SK-N-SH (cell line): ENCODE data around the gene ACSL1. TPM values are rescaled to one million over a fixed set of nuclear protein-coding genes. Genes with fewer than 3 reads are reported as not detected.

Source experiments
- CTCF ChIA-PET: fragments of 300-600, 350-600 bp; formaldehyde crosslinking; extraction: SDS; loops from one replicate; lab custom pipeline; 2021; lab: Yijun Ruan, JAX
- POLR2A ChIA-PET: fragments of 350-600 bp; sonication (Branson Sonifier 250); formaldehyde crosslinking; extraction: SDS; loops from one replicate; lab custom pipeline; 2020; ENCODE audit warnings: antibody characterized with exemption, inconsistent platforms; lab: Yijun Ruan, JAX
- DNase-seq: peaks from one replicate; pipeline ENCODE4 v3.0.0; 2012
- H2AFZ ChIP-seq: fragments of 200-600 bp; sonication (generic); 2 replicates; pipeline ENCODE4 v1.8.1; 2016; ENCODE audit warnings: antibody characterized with exemption, mild to moderate bottlenecking, low read depth
- H3F3A ChIP-seq: fragments of 200-600 bp; sonication (generic); replicated peaks from 2 replicates; pipeline ENCODE3; 2016; ENCODE audit warnings: antibody characterized with exemption, mild to moderate bottlenecking; ENCODE audit not compliant: insufficient read depth
- H3K27ac ChIP-seq, 2 experiments: fragments of 200-500 bp in 1 of 2; fragments of 200-600 bp in 1 of 2; sonication (Bioruptor generic) in 1 of 2; sonication (generic), shearing (Covaris generic) in 1 of 2; 2 replicates each; pipeline versions ENCODE4 v1.5.1 to v1.6.1; 2014 to 2016; ENCODE audit warnings: low read depth in 2 of 2, inconsistent platforms in 1 of 2, low read length in 1 of 2, mild to moderate bottlenecking in 1 of 2, mixed read lengths in 1 of 2
- H3K27me3 ChIP-seq: fragments of 200-600 bp; sonication (generic), shearing (Covaris generic); 2 replicates; pipeline ENCODE4 v1.6.1; 2016; ENCODE audit warnings: mixed run types; ENCODE audit not compliant: insufficient read depth
- H3K36me3 ChIP-seq, 2 experiments: fragments of 200-500 bp in 1 of 2; fragments of 200-600 bp in 1 of 2; sonication (Bioruptor generic) in 1 of 2; sonication (generic) in 1 of 2; replicated peaks in 1 of 2; 2 replicates each; pipeline versions ENCODE3 to v1.5.1; 2014 to 2016; ENCODE audit warnings: low read length in 1 of 2, mild to moderate bottlenecking in 1 of 2; ENCODE audit not compliant: insufficient read depth in 2 of 2, control insufficient read depth in 1 of 2
- H3K4me1 ChIP-seq, 2 experiments: fragments of 200-500 bp in 1 of 2; fragments of 200-600 bp in 1 of 2; sonication (Bioruptor generic) in 1 of 2; sonication (generic), shearing (Covaris generic) in 1 of 2; 2 replicates each; pipeline versions ENCODE4 v1.5.1 to v1.6.1; 2014 to 2016; ENCODE audit warnings: low read depth in 1 of 2, low read length in 1 of 2, mixed run types in 1 of 2; ENCODE audit not compliant: insufficient read depth in 2 of 2, control insufficient read depth in 1 of 2
- H3K4me2 ChIP-seq: fragments of 200-600 bp; sonication (generic), shearing (Covaris generic); 2 replicates; pipeline ENCODE4 v1.6.1; 2017; ENCODE audit warnings: mixed run types
- H3K4me3 ChIP-seq, 2 experiments: fragments of 200-500 bp in 1 of 2; fragments of 200-600 bp in 1 of 2; sonication (Bioruptor generic) in 1 of 2; sonication (generic), shearing (Covaris generic) in 1 of 2; 2 replicates each; pipeline versions ENCODE4 v1.5.1 to v1.8.1; 2014 to 2016; ENCODE audit warnings: low read depth in 2 of 2, inconsistent platforms in 1 of 2, low read length in 1 of 2, mild to moderate bottlenecking in 1 of 2, mixed read lengths in 1 of 2, moderate library complexity in 1 of 2
- H3K79me2 ChIP-seq: fragments of 200-600 bp; sonication (generic); 2 replicates; pipeline ENCODE4 v1.8.1; 2017; ENCODE audit warnings: mild to moderate bottlenecking; ENCODE audit not compliant: insufficient read depth
- H3K9ac ChIP-seq: fragments of 200-600 bp; sonication (generic); 2 replicates; pipeline ENCODE4 v1.6.1; 2017; ENCODE audit warnings: mixed run types
- H3K9me2 ChIP-seq: fragments of 200-600 bp; sonication (generic); 2 replicates; pipeline ENCODE4 v1.6.1; 2017; ENCODE audit warnings: mixed run types
- H3K9me3 ChIP-seq: fragments of 200-600 bp; sonication (generic); 2 replicates; pipeline ENCODE4 v1.6.1; 2017; ENCODE audit warnings: mixed run types, mild to moderate bottlenecking, moderate library complexity
- H4K20me1 ChIP-seq: fragments of 200-600 bp; sonication (generic); 2 replicates; pipeline ENCODE4 v1.6.1; 2017; ENCODE audit warnings: mild to moderate bottlenecking, mixed run types; ENCODE audit not compliant: insufficient read depth
- EZH2phosphoT487 ChIP-seq: fragments of 200-600 bp; sonication (generic); IDR thresholded peaks from 2 replicates; pipeline ENCODE4 v1.6.1; 2017; ENCODE audit warnings: low read depth, mixed run types, mild to moderate bottlenecking, antibody characterized with exemption, moderate library complexity, borderline replicate concordance
- FOXJ3 ChIP-seq: sonication (generic); formaldehyde crosslinking; IDR thresholded peaks from 2 replicates; pipeline ENCODE4 v1.5.1; 2020; ENCODE audit warnings: mild to moderate bottlenecking, missing genetic modification reagents
- FOXM1 ChIP-seq: IDR thresholded peaks from 2 replicates; pipeline ENCODE4 v1.4.0; 2012; ENCODE audit warnings: low read depth, mild to moderate bottlenecking
- GABPA ChIP-seq: IDR thresholded peaks from 2 replicates; pipeline ENCODE4 v1.4.0; 2012; ENCODE audit warnings: low read depth, mild to moderate bottlenecking
- JUND ChIP-seq: IDR thresholded peaks from 2 replicates; pipeline ENCODE4 v1.4.0; 2012
- MXI1 ChIP-seq: IDR thresholded peaks from 2 replicates; pipeline ENCODE4 v1.6.1; 2012; ENCODE audit warnings: mild to moderate bottlenecking, low read depth, low read length, improper control_type of control experiment
- NRF1 ChIP-seq: IDR thresholded peaks from 2 replicates; pipeline ENCODE4 v1.6.1; 2012; ENCODE audit warnings: low read depth, mild to moderate bottlenecking, low read length
- SIN3A ChIP-seq: IDR thresholded peaks from 2 replicates; pipeline ENCODE4 v1.6.1; 2012; ENCODE audit warnings: low read depth, mild to moderate bottlenecking, low read length, moderate library complexity, borderline replicate concordance
- SMC3 ChIP-seq: IDR thresholded peaks from 2 replicates; pipeline ENCODE4 v1.6.1; 2012; ENCODE audit warnings: low read depth, low read length, improper control_type of control experiment
- TAF1 ChIP-seq: IDR thresholded peaks from 2 replicates; pipeline ENCODE4 v1.6.1; 2012; ENCODE audit warnings: low read depth, mild to moderate bottlenecking, low read length, moderate library complexity, borderline replicate concordance
- polyA plus RNA-seq, 3 experiments: library from polyadenylated mRNA; depleted of rRNA; stranded (reverse); fragments of >200 nt; gene quantifications; 2 replicates each; pipeline ENCODE4 v1.2.3, GENCODE V29; 2012
- TF ChIP-seq, protein P1 (sequence below): IDR thresholded peaks from 2 replicates; pipeline ENCODE4 v1.6.1; 2012; ENCODE audit warnings: mild to moderate bottlenecking, low read depth, low read length, moderate library complexity

The ACSL1 gene
- polyA plus RNA-seq, 1 of the 3 experiments (the other 2 are of a cell fraction): 7.9 TPM

DNA sequence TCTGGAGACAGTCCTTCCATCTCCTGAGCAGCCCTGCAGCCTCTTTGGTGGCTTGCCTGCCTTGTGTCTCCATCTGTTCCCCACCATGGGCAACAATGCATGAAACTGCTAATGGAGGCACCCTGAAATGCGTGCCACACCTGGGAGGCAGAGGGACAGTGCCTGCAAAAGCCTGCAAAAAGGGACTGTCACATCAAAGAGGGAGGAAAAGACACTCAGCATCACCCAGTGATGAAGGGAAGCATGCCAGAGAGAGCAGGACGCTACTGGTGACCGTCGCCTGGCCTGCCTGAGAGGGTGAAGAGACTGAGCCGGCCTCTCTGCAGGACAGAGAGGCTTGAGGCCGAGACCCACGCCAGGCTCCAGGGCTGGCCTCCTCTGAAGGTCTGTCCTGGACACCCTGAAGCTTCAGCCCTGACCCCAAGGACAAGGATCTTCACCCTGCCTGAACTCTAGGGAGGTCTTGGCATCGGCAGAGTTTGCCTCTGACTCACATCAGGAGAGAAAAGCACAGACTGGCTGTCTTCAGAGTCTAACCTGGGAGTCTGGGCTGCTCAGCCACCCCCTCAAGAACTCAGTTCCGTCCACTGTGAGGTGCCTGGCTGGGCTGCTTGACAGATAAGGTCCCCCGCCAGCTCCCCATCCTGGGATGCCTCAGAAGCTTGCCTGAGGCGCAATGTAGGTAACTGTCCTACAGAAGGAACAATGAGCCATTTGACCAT lies 8.1 kb downstream of the ACSL1 start (continued):
- TF ChIP-seq, protein P1, sequence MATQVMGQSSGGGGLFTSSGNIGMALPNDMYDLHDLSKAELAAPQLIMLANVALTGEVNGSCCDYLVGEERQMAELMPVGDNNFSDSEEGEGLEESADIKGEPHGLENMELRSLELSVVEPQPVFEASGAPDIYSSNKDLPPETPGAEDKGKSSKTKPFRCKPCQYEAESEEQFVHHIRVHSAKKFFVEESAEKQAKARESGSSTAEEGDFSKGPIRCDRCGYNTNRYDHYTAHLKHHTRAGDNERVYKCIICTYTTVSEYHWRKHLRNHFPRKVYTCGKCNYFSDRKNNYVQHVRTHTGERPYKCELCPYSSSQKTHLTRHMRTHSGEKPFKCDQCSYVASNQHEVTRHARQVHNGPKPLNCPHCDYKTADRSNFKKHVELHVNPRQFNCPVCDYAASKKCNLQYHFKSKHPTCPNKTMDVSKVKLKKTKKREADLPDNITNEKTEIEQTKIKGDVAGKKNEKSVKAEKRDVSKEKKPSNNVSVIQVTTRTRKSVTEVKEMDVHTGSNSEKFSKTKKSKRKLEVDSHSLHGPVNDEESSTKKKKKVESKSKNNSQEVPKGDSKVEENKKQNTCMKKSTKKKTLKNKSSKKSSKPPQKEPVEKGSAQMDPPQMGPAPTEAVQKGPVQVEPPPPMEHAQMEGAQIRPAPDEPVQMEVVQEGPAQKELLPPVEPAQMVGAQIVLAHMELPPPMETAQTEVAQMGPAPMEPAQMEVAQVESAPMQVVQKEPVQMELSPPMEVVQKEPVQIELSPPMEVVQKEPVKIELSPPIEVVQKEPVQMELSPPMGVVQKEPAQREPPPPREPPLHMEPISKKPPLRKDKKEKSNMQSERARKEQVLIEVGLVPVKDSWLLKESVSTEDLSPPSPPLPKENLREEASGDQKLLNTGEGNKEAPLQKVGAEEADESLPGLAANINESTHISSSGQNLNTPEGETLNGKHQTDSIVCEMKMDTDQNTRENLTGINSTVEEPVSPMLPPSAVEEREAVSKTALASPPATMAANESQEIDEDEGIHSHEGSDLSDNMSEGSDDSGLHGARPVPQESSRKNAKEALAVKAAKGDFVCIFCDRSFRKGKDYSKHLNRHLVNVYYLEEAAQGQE: no peak
- TF ChIP-seq EZH2phosphoT487 (no peak), SIN3A (no peak), FOXM1 (no peak)

DNA sequence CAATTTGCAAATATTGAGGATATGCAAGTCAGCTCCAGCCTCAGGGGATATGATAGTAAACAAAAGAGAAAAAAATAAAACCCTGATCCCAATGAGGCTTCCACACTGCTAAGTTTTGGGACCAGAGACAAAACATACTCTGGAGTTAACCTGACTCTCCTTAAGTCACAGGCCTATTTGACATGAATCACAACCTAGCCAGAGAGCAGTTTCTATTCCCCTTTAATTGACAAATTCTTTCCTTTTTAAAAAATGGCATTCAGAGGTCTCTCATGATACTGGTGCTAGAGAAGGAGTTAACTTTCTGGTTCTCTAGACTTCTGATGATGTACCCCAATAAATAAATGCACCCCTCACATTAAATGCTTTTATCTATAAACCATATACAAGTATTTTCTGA lies 8.8 kb downstream of the ACSL1 start:
- ChIA-PET POLR2A (no interaction called here), CTCF (no interaction called here)
- DNase-seq: no peak
- Histone ChIP-seq H3F3A (peaks cover 6% of the 10 kb centered on the region), H3K27me3 (no peaks in the 10 kb centered on the region), H3K9me2 (no peaks in the 10 kb centered on the region), H3K4me3 (no peak overlapping the region), H2AFZ (no peak overlapping the region), H3K9me3 (no peaks in the 10 kb centered on the region), H3K79me2 (peaks cover 4% of the 10 kb centered on the region), H4K20me1 (no peaks in the 10 kb centered on the region; the same call in 1 of the 2 replicates), H3K36me3 (no peaks in the 10 kb centered on the region), H3K4me1 (peaks cover 14 to 33% of the 10 kb centered on the region in 2 experiments; a peak in 3 of 4 replicates), H3K27ac (no peak overlapping the region), H3K9ac (no peak overlapping the region), H3K4me2 (no peak overlapping the region)
- TF ChIP-seq JUND (no peak), GABPA (no peak), SMC3 (no peak), TAF1 (no peak), NRF1 (no peak), FOXJ3 (CRISPR knock-in tag) (no peak), SIN3A (no peak), MXI1 (no peak)
- TF ChIP-seq, protein P1: no peak
